ENCODE data around the gene PI4K2B. TPM values are rescaled to one million over a fixed set of nuclear protein-coding genes. Genes with fewer than 3 reads are reported as not detected.

The PI4K2B gene
- total and polyA plus RNA-seq, 2 of the 13 experiments (the other 11 are each of a cell fraction or from before 2014, with no cell fraction given), result 6.9 to 25.8 TPM

GRCh38 chr4:25312496-25313200 lies 78.8 kb downstream of the PI4K2B start, which contains the start of gene ZCCHC4 (continued):
- TF ChIP-seq NONO (IDR thresholded peaks at IDR 0.05) (no peak), NONO (CRISPR knock-in tag; conservative IDR thresholded peaks at IDR 0.05) (peak; percentile 95), SAFB2 (CRISPR knock-in tag; IDR thresholded peaks at IDR 0.05; ENCODE audit: borderline replicate concordance, low read depth) (no peak), TCF7L2 (IDR thresholded peaks at IDR 0.05; ENCODE audit: low read depth, low read length) (no peak), CTCF (CRISPR knock-in tag; IDR thresholded peaks at IDR 0.05) (peak; percentile 99), ZNF367 (CRISPR knock-in tag; IDR thresholded peaks at IDR 0.05; ENCODE audit: borderline replicate concordance) (no peak), ZBTB20 (CRISPR knock-in tag; IDR thresholded peaks at IDR 0.05; ENCODE audit: borderline replicate concordance, low read depth) (peak; percentile 32; the same call in 1 of the 2 replicates), ZNF383 (CRISPR knock-in tag; IDR thresholded peaks at IDR 0.05; ENCODE audit: borderline replicate concordance) (no peak), BCL3 (CRISPR knock-in tag; IDR thresholded peaks at IDR 0.05) (peak; percentile 79; the same call in 1 of the 2 replicates), ZNF782 (CRISPR knock-in tag; IDR thresholded peaks at IDR 0.05; ENCODE audit: borderline replicate concordance) (peak; percentile 20; the same call in 1 of the 2 replicates), MBD4 (IDR thresholded peaks at IDR 0.05; ENCODE audit: borderline replicate concordance, low read length) (no peak), ZNF510 (CRISPR knock-in tag; IDR thresholded peaks at IDR 0.05; ENCODE audit: low read depth) (no peak), CBX2 (IDR thresholded peaks at IDR 0.05; ENCODE audit: low read depth, low read length) (no peak), CBX2 (CRISPR knock-in tag; IDR thresholded peaks at IDR 0.05; ENCODE audit: low read depth) (no peak), ZBTB25 (CRISPR knock-in tag; IDR thresholded peaks at IDR 0.05) (peak; percentile 99), LRRFIP1 (CRISPR knock-in tag; conservative IDR thresholded peaks at IDR 0.05) (no peak), BHLHE40 (IDR thresholded peaks at IDR 0.05; ENCODE audit: low read length) (peak; percentile 50; the same call in 1 of the 2 replicates), SP1 (IDR thresholded peaks at IDR 0.05) (no peak), SP1 (CRISPR knock-in tag; IDR thresholded peaks at IDR 0.05) (peak; percentile 97), ZFP82 (CRISPR knock-in tag; IDR thresholded peaks at IDR 0.05; ENCODE audit: borderline replicate concordance) (peak; percentile 83; the same call in 1 of the 2 replicates), FOXM1 (CRISPR knock-in tag; IDR thresholded peaks at IDR 0.05) (no peak), GLMP (CRISPR knock-in tag; IDR thresholded peaks at IDR 0.05; ENCODE audit: borderline replicate concordance) (no peak), HOXA7 (CRISPR knock-in tag; IDR thresholded peaks at IDR 0.05) (no peak)

Measured in HepG2 (cell line).